ENCODE results near the gene TMEM161A. TPM values are rescaled to one million over a fixed set of nuclear protein-coding genes. Genes with fewer than 3 reads are reported as not detected.

TMEM161A gene
- total RNA-seq, 4 donors from 2014 or later = 23.4 to 31.8 (median 27.9) TPM

DNA sequence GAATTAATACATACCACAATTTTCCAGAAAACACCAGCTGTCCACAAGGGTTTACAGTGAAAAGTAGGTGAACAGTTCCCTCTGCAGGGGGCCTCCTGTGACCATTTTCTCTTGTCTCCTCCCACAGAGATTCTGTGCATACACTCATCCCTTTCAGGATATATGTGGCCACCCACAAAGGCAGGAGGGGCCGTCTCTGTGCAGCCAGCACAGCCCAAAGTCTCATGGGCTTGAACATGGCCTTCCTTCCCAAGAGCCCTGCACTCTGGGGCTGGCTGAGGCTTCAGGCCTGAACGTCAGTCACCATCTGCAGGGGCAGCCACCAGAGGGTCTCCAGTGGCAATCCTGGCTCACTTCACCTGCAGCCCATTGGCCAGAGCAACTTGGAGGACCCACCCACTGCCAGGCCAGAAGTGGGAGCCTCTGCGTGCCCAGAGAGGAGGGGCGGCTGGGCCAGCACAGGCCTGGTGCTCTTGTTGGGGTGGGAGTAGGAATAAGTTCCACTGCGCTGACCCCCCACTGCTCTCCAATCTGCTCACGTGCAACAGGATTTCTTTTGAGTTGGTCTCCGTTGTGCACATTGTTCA is 25.1 kb downstream of the TMEM161A start:
- no peaks in the 10 kb centered on the region for H3K9me3 ChIP-seq
- DNase-seq (ENCODE audit: low spot score in 2 of 2) = no peak
- 33% methylated on average over 3 of the region's 7 CpGs for WGBS

DNA sequence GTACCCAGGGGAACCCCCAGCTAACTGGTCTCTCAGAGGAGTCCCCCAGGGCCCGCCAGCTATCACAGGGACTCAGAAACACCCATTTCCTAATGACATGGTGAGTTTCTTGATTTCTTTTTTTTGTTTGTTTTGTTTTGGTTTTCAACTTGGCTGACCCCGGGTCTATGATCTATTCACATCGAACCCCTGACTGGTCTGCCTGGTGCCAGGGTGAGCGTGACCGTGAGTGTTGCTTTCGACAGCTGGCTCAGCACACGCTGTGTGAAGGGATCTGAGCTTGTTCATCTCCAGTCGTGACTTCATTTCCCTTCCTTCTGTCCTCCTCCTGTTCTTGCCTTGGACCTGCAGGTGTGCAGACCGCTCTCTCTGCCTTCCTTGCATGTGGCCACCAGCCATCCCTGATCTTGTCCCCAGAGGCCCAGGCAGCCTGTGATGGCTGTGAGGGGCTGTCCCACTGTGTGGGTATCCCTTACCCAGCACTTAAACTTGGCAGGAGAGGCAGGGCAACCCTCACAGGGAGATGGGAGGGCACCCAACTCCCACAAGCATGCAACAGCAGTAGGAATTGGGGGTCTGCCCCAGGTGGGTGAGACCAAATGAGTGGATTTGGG is 26.2 kb downstream of the TMEM161A start:
- TF ChIP-seq EP300 (IDR thresholded peaks at IDR 0.05) (no peak), POLR2A (IDR thresholded peaks at IDR 0.05) (no peak), POLR2AphosphoS5 (IDR thresholded peaks at IDR 0.05) (no peak)
- TF ChIP-seq, protein P1, sequence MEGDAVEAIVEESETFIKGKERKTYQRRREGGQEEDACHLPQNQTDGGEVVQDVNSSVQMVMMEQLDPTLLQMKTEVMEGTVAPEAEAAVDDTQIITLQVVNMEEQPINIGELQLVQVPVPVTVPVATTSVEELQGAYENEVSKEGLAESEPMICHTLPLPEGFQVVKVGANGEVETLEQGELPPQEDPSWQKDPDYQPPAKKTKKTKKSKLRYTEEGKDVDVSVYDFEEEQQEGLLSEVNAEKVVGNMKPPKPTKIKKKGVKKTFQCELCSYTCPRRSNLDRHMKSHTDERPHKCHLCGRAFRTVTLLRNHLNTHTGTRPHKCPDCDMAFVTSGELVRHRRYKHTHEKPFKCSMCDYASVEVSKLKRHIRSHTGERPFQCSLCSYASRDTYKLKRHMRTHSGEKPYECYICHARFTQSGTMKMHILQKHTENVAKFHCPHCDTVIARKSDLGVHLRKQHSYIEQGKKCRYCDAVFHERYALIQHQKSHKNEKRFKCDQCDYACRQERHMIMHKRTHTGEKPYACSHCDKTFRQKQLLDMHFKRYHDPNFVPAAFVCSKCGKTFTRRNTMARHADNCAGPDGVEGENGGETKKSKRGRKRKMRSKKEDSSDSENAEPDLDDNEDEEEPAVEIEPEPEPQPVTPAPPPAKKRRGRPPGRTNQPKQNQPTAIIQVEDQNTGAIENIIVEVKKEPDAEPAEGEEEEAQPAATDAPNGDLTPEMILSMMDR (IDR thresholded peaks at IDR 0.05) = no peak
- H3K4me3 ChIP-seq = no peak overlapping the region
- WGBS = 84% methylated on average over 9 of the region's 9 CpGs
- H3K36me3 ChIP-seq = no peaks in the 10 kb centered on the region
- peaks cover 6% of the 10 kb centered on the region for H3K4me1 ChIP-seq
- H3K27ac ChIP-seq = no peak overlapping the region
- DNase-seq (ENCODE audit: low spot score in 2 of 2) = no peak
- no peaks in the 10 kb centered on the region for H3K9me3 ChIP-seq
- H3K27me3 ChIP-seq = no peaks in the 10 kb centered on the region

More for the DNA sequence above, 25.1 kb downstream of the TMEM161A start:
- Histone ChIP-seq H3K4me1 (peaks cover 6% of the 10 kb centered on the region), H3K4me3 (no peak overlapping the region), H3K27me3 (no peaks in the 10 kb centered on the region), H3K27ac (no peak overlapping the region), H3K36me3 (no peaks in the 10 kb centered on the region)
- no peak for TF ChIP-seq POLR2A (IDR thresholded peaks at IDR 0.05)
- TF ChIP-seq, protein P1 (IDR thresholded peaks at IDR 0.05) = no peak
- TF ChIP-seq EP300 (IDR thresholded peaks at IDR 0.05) = no peak
- no peak for TF ChIP-seq POLR2AphosphoS5 (IDR thresholded peaks at IDR 0.05)

DNA sequence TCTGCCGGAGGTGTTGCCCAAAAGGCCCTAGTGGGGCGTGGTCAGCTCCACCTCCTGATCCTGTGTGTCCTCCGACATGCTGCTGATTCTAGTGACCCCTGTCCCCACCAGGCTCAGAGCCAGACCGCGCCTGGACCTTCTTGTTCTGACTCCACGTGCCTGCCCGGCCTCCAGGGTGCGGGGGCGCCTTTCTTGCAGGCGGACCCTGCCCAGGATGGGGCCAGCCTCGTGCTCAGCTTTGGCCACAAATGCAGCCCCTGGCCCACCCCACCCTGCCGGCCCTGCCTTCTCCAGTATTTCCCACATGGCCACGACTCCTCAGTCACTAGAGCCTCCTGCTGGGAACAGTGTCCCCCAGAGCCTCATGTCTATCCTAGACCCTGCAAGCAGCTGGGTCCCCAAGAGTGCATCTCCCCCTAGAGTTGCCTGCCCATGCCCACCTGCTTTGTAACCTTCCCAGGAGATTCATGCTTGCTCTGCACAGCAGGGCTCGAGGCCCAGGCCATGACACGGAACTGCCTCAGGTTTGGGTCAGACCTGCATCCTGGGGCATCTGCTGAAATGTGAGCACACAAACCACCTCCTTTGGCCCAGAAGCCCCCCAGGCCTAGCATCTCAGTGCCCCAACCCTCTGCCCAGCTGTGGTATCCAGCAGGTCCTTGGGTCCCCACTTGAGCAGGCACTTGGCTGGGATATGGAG is 27.0 kb downstream of the TMEM161A start:
- no peaks in the 10 kb centered on the region for H3K36me3 ChIP-seq
- WGBS = 78% methylated on average over 12 of the region's 15 CpGs
- no peaks in the 10 kb centered on the region for H3K9me3 ChIP-seq
- no peak overlapping the region for H3K27ac ChIP-seq
- H3K4me3 ChIP-seq = no peak overlapping the region
- H3K27me3 ChIP-seq = no peaks in the 10 kb centered on the region
- no peak for TF ChIP-seq EP300 (IDR thresholded peaks at IDR 0.05)
- TF ChIP-seq POLR2AphosphoS5 (IDR thresholded peaks at IDR 0.05) = no peak
- TF ChIP-seq, protein P1 (IDR thresholded peaks at IDR 0.05) = no peak
- no peak for TF ChIP-seq POLR2A (IDR thresholded peaks at IDR 0.05)
- DNase-seq (ENCODE audit: low spot score in 2 of 2) = no peak
- H3K4me1 ChIP-seq = peaks cover 6% of the 10 kb centered on the region

DNA sequence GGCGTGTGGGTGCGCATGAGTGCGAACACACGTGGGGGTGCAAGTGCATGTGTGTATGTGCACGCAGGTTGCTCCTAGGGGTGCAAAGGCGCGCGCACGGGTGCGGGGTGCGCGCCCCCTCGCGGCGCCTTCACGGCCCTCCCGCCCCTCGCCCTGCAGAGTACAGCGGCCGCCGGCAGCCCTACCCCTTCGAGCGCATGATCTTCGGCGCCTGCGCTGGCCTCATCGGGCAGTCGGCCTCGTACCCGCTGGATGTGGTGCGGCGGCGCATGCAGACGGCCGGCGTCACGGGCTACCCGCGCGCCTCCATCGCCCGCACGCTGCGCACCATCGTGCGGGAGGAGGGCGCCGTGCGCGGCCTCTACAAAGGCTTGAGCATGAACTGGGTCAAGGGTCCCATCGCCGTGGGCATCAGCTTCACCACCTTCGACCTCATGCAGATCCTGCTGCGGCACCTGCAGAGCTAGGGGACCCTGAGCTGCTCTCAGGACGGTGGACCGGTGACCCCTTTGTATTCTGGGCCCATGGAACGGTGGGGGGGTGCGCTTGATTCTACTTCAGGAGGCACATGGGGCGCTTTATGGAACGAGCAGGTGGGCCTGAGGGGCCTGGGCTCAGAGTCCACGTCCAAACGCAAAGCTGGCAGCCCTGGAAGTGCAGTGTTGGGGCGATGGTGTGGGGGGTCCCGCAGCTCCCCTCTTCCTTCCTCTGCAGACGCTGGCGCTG is 27.7 kb downstream of the TMEM161A start:
- no peaks in the 10 kb centered on the region for H3K36me3 ChIP-seq
- no peak overlapping the region for H3K27ac ChIP-seq
- 14% methylated on average over 14 of the region's 66 CpGs for WGBS
- TF ChIP-seq, protein P1 (IDR thresholded peaks at IDR 0.05) = peak in 1 of 2 donors; percentile 19
- TF ChIP-seq POLR2AphosphoS5 (IDR thresholded peaks at IDR 0.05) = no peak
- peaks cover 8% of the 10 kb centered on the region for H3K4me1 ChIP-seq
- no peaks in the 10 kb centered on the region for H3K27me3 ChIP-seq
- no peaks in the 10 kb centered on the region for H3K9me3 ChIP-seq
- no peak for DNase-seq (ENCODE audit: low spot score in 2 of 2)
- no peak overlapping the region for H3K4me3 ChIP-seq

DNA sequence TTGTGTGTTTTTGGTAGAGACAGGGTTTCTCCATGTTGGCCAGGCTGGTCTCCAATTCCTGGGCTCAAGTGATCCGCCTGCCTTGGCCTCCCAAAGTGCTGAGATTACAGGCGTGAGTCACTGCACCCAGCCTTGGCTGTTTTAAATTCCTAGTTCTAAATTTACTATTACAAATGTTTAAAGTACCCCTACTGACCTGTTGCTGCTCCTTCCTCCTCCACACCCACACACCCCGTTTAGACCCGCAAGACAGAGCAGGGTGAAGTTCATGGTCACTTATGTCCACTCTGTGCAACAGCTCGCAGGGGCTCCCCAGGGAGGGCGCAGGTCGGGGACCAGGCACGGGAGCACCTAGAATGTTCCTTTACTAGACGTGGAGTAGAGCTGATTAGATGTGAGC is 28.7 kb downstream of the TMEM161A start:
- 88% methylated on average over 9 of the region's 9 CpGs for WGBS
- Histone ChIP-seq H3K4me3 (no peak overlapping the region), H3K4me1 (peaks cover 18% of the 10 kb centered on the region), H3K36me3 (no peaks in the 10 kb centered on the region), H3K27ac (no peak overlapping the region), H3K9me3 (no peaks in the 10 kb centered on the region), H3K27me3 (no peaks in the 10 kb centered on the region)
- DNase-seq (ENCODE audit: low spot score in 2 of 2) = no peak
- TF ChIP-seq POLR2A (IDR thresholded peaks at IDR 0.05) (no peak), EP300 (IDR thresholded peaks at IDR 0.05) (no peak), POLR2AphosphoS5 (IDR thresholded peaks at IDR 0.05) (no peak)
- TF ChIP-seq, protein P1 (IDR thresholded peaks at IDR 0.05) = no peak
